Activated T-helper 2 cell treated with anti-CD3 and anti-CD28 coated beads, Interferon-gamma antibody, Interleukin-2, Interleukin-4, amounts not matched to agents 10 μg/mL and 5 μg/mL and 100 μg/mL, durations not matched to agents 14 hours and 24 hours and 36 hours (primary cell): Measurements from ENCODE around the gene RIMBP2. TPM values are rescaled to one million over a fixed set of nuclear protein-coding genes. Genes with fewer than 3 reads are reported as not detected.

ENCODE experiments used
- DNase-seq: peaks from one replicate; pipeline ENCODE4 v3.0.0; 2021; ENCODE audit warnings: low spot score
- H3K27ac Mint-ChIP-seq: one replicate; pipeline ENCODE4 v1.8.0; 2021; ENCODE audit warnings: mixed read lengths
- H3K27me3 Mint-ChIP-seq: one replicate; pipeline ENCODE4 v1.8.0; 2021; ENCODE audit warnings: low read depth, mixed read lengths
- H3K36me3 Mint-ChIP-seq: one replicate; pipeline ENCODE4 v1.8.0; 2021; ENCODE audit warnings: low read depth, mixed read lengths
- H3K4me1 Mint-ChIP-seq: one replicate; pipeline ENCODE4 v1.8.0; 2021; ENCODE audit warnings: low read depth, mixed read lengths
- H3K4me3 Mint-ChIP-seq: one replicate; pipeline ENCODE4 v1.8.0; 2021; ENCODE audit warnings: low read depth, mild to moderate bottlenecking, moderate library complexity, mixed read lengths
- H3K9me3 Mint-ChIP-seq: one replicate; pipeline ENCODE4 v1.8.0; 2021; ENCODE audit warnings: mixed read lengths
- intact Hi-C: fragments of 100-400 bp; cut with micrococcal nuclease; formaldehyde crosslinking; loops from one replicate; pipeline ENCODE4 v1.15.1; 2023
- total RNA-seq: library from RNA; stranded (reverse); gene quantifications from 2 replicates; pipeline ENCODE4 v1.2.3, GENCODE V29; 2022

The RIMBP2 gene
- total RNA-seq, 1 donor from 2014 or later, result not detected

DNA sequence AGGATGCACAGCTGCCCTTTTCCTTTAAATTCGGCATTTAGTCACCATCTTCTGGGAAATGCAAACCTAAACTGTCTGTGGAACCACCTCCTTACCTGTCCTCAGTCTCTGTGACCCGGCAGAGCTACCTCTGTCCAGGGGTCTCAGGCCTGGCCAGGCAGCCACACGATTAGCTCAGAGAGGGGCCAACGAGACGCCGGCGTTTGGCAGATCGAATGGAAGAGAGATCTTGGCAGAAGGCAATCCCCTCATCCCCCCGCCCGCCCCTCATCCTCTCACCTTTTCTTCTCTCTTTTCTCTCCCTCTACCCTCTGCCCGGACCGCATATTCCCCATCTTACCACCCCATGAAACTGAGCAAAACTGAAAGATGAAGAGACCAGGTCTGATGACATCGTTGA, 277.4 kb downstream of the RIMBP2 start:
- H3K4me3 Mint-ChIP-seq, result no peak overlapping the region
- H3K27me3 Mint-ChIP-seq, result no peaks in the 10 kb centered on the region
- H3K9me3 Mint-ChIP-seq, result peaks cover 14% of the 10 kb centered on the region
- no peaks in the 10 kb centered on the region for H3K36me3 Mint-ChIP-seq
- no peak overlapping the region for H3K27ac Mint-ChIP-seq
- no peak for DNase-seq
- intact Hi-C loops, result no loop called here
- H3K4me1 Mint-ChIP-seq, result no peaks in the 10 kb centered on the region

DNA sequence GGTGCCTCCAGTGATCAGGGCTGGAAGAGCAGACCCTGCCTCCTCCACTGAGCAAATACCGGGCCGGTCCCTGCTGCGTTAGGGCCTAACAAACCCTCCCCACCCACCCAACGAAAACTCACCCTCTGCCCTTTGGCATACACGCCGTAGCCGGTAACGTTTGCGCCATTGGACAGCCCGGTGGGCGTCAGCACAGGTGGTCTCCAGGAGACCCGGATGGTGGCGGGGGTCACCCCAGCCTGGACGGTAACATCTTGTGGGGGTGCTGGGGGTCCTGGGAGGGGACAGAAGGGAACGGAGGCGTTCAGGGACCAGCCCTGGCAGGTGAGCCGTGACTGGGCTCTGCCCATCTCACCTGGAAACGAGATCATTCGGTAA, 277.9 kb downstream of the RIMBP2 start:
- Mint-ChIP-seq H3K4me3 (no peak overlapping the region), H3K27ac (no peak overlapping the region), H3K9me3 (peaks cover 14% of the 10 kb centered on the region), H3K27me3 (no peaks in the 10 kb centered on the region), H3K36me3 (no peaks in the 10 kb centered on the region), H3K4me1 (no peaks in the 10 kb centered on the region)
- DNase-seq, result no peak
- intact Hi-C loops, result no loop called here

DNA sequence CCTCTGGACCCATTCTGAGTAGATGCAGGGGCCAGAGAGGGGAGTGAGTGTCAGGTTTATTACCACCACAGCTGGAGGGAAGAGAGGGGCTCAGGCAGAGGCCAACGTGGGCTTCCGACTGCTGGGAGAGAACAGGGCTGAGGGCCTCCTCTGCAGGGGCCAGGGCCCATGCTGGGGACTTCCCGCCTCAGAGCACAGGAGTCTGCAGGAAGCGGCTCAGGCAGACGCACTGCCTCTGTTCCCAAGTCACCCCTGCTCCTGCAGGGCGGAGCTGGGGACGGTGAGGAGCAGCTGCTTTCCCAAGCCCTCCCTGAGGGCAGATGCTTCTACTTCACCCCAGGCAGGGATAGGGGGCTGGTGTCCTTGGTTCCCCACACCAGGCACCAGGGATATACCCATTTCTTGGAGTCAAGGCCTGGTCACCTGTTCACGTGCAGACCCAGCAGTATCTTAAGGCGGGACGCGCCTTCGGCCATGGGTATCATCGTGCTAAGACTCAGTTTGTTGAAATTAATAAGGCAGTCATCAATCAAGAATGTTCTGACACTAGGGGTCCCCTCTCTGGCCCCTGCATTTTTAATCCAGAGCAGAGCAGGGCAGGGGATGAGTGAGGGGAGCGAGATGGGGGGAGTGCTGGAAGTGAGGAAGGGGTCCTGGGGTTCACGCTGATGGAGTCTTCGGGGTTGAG, 278.4 kb downstream of the RIMBP2 start:
- H3K4me3 Mint-ChIP-seq, result no peak overlapping the region
- no peak overlapping the region for H3K27ac Mint-ChIP-seq
- H3K4me1 Mint-ChIP-seq, result no peaks in the 10 kb centered on the region
- H3K36me3 Mint-ChIP-seq, result no peaks in the 10 kb centered on the region
- no peak for DNase-seq
- peaks cover 14% of the 10 kb centered on the region for H3K9me3 Mint-ChIP-seq
- no peaks in the 10 kb centered on the region for H3K27me3 Mint-ChIP-seq
- intact Hi-C loops, result no loop called here

DNA sequence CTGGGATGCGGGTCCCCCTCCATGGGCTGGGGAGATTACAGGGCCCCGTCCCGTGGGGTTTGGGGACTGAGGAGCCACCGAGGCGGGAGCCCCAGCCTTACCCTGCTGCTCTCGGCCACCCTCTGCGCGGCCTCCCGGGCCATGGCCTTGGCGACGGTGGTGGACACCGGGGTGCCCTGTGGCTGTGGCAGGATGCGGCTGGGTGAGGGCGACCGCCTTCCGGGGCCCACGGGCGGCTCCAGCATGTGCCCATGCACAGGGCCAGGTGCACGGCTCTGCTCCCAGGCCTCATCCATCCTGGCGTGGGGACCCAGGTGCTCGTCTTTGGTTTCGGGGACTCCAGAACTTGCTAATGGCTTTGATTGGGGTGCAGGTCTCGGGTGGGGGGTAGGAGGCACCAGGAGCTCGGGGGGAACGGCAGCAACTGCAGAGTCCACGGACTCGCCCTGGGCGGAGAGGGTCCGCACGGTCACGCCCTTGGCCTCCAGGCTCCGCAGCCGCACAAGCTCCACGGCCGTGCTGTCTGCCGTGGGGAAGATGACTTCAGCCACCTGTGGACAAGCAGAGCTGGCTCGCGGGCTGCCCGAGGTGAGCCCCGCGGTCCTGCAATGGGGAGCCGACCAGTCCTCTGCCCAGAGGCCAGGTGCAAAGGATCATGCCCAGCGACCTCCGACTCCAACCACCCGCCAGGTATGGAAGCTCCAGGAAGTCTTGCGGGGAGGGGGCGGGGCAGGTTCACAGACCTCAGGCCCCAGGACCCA, 279.2 kb downstream of the RIMBP2 start:
- Mint-ChIP-seq H3K36me3 (no peaks in the 10 kb centered on the region), H3K4me1 (no peaks in the 10 kb centered on the region), H3K9me3 (peaks cover 14% of the 10 kb centered on the region), H3K4me3 (no peak overlapping the region), H3K27me3 (no peaks in the 10 kb centered on the region), H3K27ac (no peak overlapping the region)
- no peak for DNase-seq
- intact Hi-C loops, result no loop called here

DNA sequence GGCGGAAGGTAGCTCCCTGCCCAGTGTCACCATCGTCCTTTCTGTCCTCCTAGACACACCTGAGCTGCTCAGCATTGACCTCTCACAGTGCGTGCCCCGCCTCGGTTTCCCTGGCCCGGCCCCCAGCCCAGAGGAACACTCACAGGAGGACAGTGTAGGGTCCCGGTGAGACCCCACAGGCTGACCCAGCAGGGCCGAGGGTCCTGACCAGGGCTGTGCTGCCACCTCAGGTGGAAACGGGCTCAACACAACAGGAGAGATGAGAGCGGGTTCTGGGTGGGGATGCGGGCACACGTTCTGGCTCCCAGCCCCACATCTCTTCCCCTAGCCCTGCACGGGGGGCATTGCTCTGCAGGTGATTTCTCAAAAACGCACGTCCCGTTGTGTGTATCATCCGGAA, 280.3 kb downstream of the RIMBP2 start:
- H3K36me3 Mint-ChIP-seq, result no peaks in the 10 kb centered on the region
- H3K27me3 Mint-ChIP-seq, result no peaks in the 10 kb centered on the region
- intact Hi-C loops, result no loop called here
- H3K4me3 Mint-ChIP-seq, result no peak overlapping the region
- DNase-seq, result no peak
- no peaks in the 10 kb centered on the region for H3K4me1 Mint-ChIP-seq
- H3K27ac Mint-ChIP-seq, result no peak overlapping the region
- H3K9me3 Mint-ChIP-seq, result peaks cover 14% of the 10 kb centered on the region

DNA sequence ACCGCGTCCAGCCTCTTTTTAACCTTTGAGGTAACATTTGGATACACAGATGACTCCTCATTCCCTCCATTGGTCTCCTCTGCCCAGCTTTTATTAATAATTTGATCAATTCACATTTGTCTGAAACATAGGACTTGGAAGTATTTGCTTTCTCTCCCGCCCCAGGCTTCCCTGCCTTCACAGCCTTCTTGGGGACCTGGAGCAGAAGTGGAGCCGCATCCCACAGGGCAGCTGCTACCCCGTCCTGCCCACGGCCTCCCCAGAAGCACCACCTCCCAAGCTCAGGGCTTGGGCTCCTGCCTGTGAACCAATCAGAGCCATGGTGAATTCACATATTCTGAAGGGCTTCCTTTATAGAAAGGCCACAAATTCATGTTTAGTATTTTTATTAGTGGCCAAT, 280.8 kb downstream of the RIMBP2 start:
- H3K27ac Mint-ChIP-seq, result no peak overlapping the region
- H3K36me3 Mint-ChIP-seq, result no peaks in the 10 kb centered on the region
- intact Hi-C loops, result no loop called here
- no peaks in the 10 kb centered on the region for H3K27me3 Mint-ChIP-seq
- no peaks in the 10 kb centered on the region for H3K4me1 Mint-ChIP-seq
- no peak for DNase-seq
- peaks cover 10% of the 10 kb centered on the region for H3K9me3 Mint-ChIP-seq
- H3K4me3 Mint-ChIP-seq, result no peak overlapping the region

DNA sequence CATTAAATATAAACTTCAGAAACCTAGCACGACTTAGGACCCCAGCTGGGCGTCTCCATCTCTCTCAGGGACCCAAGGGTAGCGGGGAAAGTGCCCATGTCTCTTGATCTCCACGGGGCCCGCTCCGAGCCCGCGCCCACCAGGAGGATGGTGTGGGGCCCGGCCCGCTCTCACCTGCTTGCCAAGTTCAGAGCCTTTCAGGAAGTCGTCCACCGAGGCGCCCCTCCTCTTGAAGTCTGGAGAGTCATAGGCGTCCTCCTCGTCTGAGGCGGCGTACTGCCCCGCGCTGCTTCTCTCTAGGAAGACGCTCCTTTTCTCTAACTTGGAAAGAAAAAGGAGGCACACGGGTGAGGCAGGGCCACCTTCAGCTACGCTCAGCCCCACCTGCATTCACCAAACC, 281.5 kb downstream of the RIMBP2 start:
- Mint-ChIP-seq H3K4me3 (no peak overlapping the region), H3K9me3 (peaks cover 7% of the 10 kb centered on the region), H3K4me1 (no peaks in the 10 kb centered on the region), H3K36me3 (no peaks in the 10 kb centered on the region), H3K27ac (no peak overlapping the region), H3K27me3 (no peaks in the 10 kb centered on the region)
- intact Hi-C loops, result no loop called here
- no peak for DNase-seq

DNA sequence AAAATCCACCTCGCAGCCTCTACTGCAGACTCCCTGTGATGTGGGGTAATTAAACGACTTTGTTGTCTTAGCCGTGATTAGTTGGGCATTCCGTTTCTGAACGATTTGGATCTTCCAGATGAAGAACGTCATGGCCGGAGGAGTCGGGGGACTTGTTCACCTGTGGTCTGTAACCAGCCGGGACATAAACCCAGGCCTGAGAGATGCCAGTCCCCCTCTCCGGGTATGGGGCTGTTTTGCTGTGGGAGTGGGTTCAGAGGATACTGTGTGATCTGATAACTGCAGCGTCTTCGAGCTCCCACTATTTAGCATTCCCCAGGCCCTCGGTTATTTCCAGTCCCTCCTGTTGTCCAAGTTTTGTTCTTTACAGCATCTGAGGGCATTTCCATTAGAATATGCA, 282.3 kb downstream of the RIMBP2 start:
- intact Hi-C loops, result no loop called here
- no peaks in the 10 kb centered on the region for H3K36me3 Mint-ChIP-seq
- H3K9me3 Mint-ChIP-seq, result peaks cover under 1% of the 10 kb centered on the region
- no peaks in the 10 kb centered on the region for H3K4me1 Mint-ChIP-seq
- no peaks in the 10 kb centered on the region for H3K27me3 Mint-ChIP-seq
- H3K4me3 Mint-ChIP-seq, result no peak overlapping the region
- no peak overlapping the region for H3K27ac Mint-ChIP-seq
- no peak for DNase-seq

DNA sequence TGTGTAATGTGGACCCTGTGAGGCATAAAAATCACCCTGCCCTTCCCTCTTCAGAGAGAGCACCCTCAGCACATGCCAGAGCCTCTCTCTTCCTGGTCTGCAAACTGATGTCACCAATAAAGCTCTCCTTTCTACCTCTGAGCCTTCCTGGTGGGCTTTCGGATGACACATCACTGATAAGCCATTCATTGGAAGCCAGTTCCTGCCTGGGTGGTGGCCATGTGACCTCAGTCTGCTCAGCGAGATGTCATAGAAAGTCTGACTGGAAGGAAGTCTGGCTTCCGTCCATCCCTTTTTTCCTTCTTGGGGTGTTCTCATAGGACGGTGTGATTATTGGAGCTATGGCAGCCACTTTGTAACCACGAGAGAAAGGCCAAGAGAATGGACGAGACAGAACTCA, 282.7 kb downstream of the RIMBP2 start:
- no peak for DNase-seq
- Mint-ChIP-seq H3K4me3 (no peak overlapping the region), H3K4me1 (no peaks in the 10 kb centered on the region), H3K27ac (no peak overlapping the region), H3K36me3 (no peaks in the 10 kb centered on the region), H3K27me3 (no peaks in the 10 kb centered on the region), H3K9me3 (no peaks in the 10 kb centered on the region)
- intact Hi-C loops, result no loop called here

DNA sequence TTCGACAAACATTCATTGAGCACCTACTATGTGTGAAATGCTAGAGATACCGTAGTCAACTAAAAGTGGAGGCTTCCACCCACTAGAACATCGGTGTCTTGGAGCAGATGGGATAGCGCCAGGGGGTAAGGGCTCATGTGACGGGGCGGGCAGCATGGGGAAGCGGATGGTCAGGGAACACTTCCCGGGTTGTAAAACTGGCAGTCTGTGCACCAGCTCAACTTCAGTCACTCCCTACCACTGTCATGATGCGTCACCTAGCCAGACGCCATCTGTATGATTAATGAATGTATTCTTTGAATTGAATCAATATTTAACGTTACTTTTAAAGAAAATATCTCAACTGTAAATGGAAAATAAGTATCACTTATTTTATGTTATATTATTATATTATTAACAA, 284.9 kb downstream of the RIMBP2 start:
- intact Hi-C loops, result no loop called here
- Mint-ChIP-seq H3K27me3 (no peaks in the 10 kb centered on the region), H3K36me3 (no peaks in the 10 kb centered on the region), H3K4me3 (no peak overlapping the region), H3K27ac (no peak overlapping the region), H3K4me1 (no peaks in the 10 kb centered on the region), H3K9me3 (no peaks in the 10 kb centered on the region)
- DNase-seq, result no peak

DNA sequence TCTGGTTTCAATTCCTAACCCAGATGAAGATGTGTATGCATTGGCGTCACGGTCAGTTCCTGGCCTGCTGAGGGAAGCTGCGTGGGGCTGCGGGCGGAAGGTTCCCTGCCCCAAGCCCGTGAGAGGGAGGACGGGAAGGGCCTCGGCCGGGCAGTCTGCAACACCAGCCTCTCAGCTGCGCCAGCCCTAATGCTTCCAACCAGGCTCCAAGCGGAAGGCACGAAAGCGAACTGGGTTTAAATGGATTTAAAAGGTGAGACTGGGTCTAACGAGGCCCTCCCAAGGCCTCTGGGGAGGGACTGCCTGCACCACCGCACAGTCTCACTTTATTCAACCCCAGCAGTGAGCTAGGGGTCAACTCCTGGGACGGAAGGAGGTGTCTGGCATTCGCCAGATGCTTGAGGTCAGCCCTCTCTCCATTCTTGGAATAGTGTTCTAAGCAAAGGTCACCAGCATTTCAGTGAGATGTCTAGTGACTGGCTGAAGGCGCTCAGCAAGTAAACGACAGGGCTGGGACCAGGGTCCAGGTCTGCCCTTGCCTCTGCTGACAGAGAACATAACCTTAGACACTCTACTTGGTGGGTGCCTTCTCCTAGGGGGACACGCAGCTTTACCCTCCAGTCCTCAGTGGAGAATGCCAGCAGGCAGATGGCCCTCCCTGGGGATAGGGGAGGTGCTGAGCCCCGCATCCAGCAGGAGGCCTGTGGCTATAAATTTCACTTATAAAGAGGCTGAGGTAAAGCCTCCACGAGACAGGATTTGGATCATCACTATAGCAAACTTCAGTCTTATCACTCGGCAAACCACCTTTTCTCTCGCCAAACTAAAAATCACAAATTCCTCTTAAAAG, 286.2 kb downstream of the RIMBP2 start:
- no peak for DNase-seq
- intact Hi-C loops, result no loop called here
- no peak overlapping the region for H3K4me3 Mint-ChIP-seq
- no peak overlapping the region for H3K27ac Mint-ChIP-seq
- no peaks in the 10 kb centered on the region for H3K9me3 Mint-ChIP-seq
- H3K27me3 Mint-ChIP-seq, result no peaks in the 10 kb centered on the region
- no peaks in the 10 kb centered on the region for H3K4me1 Mint-ChIP-seq
- H3K36me3 Mint-ChIP-seq, result no peaks in the 10 kb centered on the region

DNA sequence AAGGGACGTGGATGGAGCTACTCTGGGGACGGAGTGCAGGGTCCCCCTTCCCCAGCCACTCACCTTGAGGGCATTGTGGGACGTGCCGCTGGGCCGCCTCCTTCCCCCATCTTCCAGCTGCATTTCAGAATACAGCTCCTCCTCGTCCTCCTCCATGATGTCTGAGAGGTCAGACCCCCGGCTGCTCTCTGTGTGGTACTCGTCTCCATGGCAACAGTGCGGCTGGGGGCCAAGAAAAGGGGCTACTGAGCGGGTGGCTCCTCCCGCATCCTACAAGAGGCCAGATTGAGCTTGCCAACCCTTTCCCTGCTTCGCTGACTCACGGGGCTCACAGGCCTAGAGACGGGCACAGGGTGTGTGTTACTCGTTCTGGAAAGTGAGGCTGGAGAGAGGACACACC, 288.0 kb downstream of the RIMBP2 start:
- Mint-ChIP-seq H3K27me3 (no peaks in the 10 kb centered on the region), H3K36me3 (no peaks in the 10 kb centered on the region), H3K4me3 (no peak overlapping the region), H3K27ac (no peak overlapping the region), H3K9me3 (no peaks in the 10 kb centered on the region), H3K4me1 (no peaks in the 10 kb centered on the region)
- no peak for DNase-seq
- intact Hi-C loops, result no loop called here

DNA sequence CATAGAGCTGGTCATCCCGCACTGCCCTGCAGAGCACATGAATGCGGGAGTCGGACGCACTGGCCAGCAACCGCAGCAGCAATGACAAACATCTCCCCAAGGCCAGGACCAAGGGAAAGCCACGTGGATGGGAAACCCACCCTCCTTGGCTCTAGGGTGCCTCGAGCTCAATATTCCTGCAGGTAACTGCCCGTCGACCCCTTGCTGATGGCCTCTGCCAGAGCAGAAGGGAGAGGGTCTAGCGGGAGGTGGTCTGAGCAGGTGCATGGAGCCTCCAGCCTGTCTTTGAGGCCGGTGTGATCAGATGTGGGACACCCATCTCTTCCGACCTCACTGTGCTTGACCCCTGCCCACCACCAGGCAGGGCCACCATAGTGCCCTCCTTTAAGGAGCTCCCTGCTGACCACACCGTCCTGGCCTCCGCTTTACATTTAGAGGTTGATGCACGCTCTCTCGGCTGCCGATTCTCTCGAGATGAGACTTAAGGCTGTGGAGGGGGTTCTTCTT, 288.7 kb downstream of the RIMBP2 start:
- no peak for DNase-seq
- Mint-ChIP-seq H3K27ac (no peak overlapping the region), H3K9me3 (no peaks in the 10 kb centered on the region), H3K4me1 (no peaks in the 10 kb centered on the region), H3K36me3 (no peaks in the 10 kb centered on the region), H3K27me3 (no peaks in the 10 kb centered on the region), H3K4me3 (no peak overlapping the region)
- intact Hi-C loops, result no loop called here
